Stimulated activated CD8-positive, alpha-beta memory T cell treated with anti-CD3 and anti-CD28 coated beads, Interleukin-7, amount 100 ng/mL, for 48 hours (primary cell): ENCODE data around the gene ANKRD28.
"Not testable (repeated sequence)": the region's sequence is repeated elsewhere in the genome, so short reads cannot be mapped to it uniquely, and the experiment has no call there.

ENCODE experiments used
- DNase-seq, 2 donors: peaks; one replicate each; pipeline ENCODE4 v3.0.0-alpha.2; 2020; ENCODE audit warnings: low read depth in 1 of 2; ENCODE audit errors: extremely low read depth in 1 of 2

ANKRD28 gene

DNA sequence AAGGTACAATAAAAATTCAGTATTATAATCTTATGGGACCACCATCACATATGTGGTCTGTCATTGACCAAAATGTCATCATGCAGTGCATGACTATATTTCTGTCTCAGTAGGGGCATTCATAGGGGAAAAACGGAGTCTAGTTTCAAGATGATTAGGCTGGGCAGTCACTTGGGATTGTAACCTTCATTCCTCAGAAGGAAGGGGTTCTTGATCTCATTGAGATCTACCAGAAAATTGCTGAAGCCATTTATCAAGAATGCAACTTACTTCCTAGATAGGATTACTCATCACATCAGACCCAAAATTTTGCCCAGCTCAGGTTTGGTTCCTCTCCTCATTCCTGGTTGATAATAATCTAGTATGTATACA lies 158.9 kb downstream of the ANKRD28 start:
- no peak for DNase-seq

- no peak for DNase-seq
These were observed 159.4 kb downstream of the ANKRD28 start for GRCh38 chr3:15638193-15638890.

GRCh38 chr3:15637131-15637951 lies 160.4 kb downstream of the ANKRD28 start:
- no peak for DNase-seq

- peak in 1 of 2 donors; percentile 39 for DNase-seq
These were observed 161.6 kb downstream of the ANKRD28 start for GRCh38 chr3:15636028-15636709.

- no peak for DNase-seq
These were observed 162.6 kb downstream of the ANKRD28 start for GRCh38 chr3:15635121-15635661.

GRCh38 chr3:15634671-15635070 lies 163.1 kb downstream of the ANKRD28 start:
- no peak for DNase-seq

DNA sequence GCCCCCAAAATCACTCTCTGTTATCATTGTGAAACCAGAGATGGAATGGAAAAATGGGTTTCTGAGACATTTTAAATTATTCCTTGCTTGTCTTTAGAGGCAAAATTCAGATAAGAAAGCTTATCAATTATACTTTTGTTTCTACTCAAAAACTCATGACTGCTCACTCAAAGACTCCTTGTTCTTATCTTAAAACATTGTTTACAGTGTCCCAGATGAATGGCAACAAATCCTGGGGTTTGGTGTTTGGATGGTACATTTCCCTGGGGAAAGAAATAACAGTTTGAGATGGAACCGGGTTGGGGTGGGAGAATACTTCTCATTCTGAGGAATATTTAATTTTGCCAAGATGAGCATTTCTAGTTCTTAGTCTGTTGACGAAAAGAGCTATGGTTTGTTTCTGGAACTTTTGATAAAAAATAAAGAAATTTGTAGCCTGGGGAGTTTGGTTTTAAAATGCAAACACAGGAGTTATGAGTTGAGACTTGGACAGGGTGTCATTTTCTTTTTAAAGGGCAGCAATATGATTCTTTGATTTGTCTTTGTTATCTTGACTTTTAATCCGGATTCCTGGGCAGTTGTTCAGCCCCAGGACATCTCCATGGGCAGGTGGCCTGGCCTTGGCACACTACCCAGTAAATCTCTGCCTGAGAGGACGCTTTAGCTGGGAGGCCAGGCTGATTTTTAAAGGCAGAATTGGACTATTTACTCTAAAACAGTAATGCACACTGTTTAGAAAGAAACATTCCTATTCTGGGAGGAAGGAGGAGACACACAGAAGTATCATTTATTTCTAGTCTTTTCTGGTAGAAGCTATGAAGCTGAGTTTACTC lies 163.8 kb downstream of the ANKRD28 start:
- no peak for DNase-seq

- no peak for DNase-seq
These were observed 164.6 kb downstream of the ANKRD28 start for GRCh38 chr3:15633159-15633558.

GRCh38 chr3:15632212-15632580 lies 165.6 kb downstream of the ANKRD28 start:
- no peak for DNase-seq

- DNase-seq, result no peak
These were observed 166.2 kb downstream of the ANKRD28 start for GRCh38 chr3:15631426-15632211.

DNA sequence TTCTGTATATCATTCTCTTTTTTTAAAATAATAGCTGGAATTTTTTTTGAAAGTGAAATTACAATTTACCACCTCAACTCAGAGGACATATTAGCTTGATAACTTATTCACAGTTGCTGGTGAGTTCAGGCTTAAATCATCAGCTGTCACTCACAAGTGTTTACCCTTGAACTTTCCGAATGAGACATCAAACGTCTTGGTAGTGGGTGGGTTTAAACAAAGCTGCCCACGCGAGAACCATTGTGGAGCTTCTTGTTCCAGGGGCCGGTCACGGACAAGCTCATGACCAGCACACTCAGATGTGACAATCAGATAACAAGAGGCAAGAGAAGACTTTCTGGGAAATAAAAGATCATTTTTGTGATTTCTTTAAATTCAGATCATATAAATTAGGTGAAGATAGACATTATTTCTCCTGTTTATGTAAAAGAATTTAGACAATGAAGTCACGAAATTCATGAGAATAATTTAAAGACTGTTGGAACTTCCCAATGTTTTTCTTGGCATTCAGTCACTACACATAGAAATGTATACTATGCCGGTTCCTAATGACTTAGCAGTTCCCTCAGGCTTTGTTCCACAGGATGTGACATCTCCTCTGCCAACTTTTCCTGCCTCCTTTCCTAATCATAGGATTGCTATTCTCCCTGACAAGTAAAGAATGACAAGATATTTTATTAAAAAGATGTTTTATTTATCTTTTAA lies 167.0 kb downstream of the ANKRD28 start:
- no peak for DNase-seq

DNA sequence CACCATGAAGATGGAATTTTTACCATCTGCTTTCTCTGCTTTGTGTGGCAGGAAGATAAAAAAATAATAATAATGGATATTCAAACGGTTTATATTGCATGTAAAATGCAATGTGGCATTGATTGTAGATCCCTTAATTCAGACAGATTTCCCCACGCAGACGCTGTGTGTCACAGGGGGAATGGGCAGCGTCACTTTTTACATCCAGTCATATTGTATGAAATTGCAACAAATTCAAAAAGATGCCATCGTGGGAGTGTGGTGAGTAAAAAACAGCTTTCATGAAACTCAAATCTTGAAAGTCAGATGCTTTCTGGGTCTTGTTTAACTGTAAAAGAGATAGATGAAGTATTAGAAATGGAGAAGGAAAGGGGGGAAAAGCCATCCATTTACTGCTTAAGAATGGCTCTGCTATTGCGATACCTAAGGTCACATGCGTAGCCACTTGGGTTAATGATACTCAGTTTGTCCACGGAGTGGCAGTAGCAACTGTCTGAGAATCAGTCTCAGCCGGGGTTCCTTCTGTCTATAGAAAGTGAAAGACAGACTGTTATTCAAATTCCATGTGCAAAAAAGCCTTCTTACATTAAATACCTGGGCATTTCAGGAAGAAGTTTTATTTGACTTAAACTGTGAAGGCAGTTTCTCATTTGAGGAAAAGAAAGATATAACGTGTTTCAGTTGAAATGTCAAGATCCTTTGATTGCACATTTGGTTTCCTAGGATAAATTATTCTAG lies 167.8 kb downstream of the ANKRD28 start:
- DNase-seq, result no peak

DNA sequence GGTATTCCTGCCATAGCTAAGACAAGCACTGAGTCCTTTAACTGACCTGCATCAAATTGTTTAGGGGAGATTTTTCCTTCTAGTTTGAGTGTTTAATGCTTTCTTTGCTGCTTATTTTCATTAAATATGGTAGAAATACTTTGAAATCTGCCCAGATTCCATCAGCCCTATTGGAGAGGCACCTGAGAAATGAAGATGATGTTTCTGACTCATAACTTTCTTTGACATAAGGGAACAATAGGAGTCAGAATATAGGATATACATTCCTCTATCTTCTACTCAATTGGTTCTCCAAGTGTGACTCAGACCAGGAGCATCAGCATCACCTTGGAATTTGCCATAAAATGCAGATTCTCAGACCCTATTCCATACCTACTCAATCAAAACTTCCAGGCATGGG lies 168.8 kb downstream of the ANKRD28 start:
- DNase-seq, result no peak

DNA sequence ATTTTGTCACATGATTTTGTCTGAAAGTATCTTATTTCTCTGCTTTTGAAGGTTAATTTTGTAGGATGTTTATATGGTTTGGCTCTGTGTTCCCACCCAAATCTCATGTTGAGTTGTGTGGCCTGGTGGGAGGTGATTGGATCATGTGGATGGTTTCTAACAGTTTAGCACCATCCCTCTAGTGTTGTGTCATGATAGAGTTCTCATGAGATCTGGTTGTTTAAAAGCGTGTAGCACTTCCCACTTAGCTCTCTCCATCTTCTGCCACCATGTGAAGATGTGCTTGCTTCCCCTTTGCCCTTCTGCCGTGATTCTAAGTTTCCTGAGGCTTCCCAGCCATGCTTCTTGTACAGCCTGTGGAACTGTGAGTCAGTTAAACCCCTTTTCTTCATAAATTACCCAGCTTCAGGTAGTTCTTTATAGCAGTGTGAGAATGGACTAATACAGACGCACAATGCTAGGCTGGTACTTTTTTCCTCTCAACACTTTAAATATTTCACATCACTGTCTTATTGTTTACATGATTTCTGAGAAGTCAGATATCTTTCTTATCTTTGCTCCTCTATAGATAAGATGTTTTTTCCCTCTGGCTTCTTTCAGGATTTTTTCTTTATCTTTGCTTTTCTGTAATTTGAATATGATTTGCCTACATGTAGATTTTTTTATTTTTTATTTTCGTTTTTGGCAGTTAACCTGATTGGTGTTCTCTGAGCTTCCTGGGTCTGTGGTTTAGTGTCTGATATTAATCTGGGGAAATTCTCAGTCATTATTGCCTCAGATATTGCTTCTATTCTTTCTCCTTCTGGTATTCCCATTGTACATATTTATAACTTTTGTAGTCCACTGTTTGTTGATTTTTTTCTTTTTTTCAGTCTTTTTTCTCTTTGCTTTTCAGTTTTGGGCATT lies 174.0 kb downstream of the ANKRD28 start:
- no peak for DNase-seq

DNA sequence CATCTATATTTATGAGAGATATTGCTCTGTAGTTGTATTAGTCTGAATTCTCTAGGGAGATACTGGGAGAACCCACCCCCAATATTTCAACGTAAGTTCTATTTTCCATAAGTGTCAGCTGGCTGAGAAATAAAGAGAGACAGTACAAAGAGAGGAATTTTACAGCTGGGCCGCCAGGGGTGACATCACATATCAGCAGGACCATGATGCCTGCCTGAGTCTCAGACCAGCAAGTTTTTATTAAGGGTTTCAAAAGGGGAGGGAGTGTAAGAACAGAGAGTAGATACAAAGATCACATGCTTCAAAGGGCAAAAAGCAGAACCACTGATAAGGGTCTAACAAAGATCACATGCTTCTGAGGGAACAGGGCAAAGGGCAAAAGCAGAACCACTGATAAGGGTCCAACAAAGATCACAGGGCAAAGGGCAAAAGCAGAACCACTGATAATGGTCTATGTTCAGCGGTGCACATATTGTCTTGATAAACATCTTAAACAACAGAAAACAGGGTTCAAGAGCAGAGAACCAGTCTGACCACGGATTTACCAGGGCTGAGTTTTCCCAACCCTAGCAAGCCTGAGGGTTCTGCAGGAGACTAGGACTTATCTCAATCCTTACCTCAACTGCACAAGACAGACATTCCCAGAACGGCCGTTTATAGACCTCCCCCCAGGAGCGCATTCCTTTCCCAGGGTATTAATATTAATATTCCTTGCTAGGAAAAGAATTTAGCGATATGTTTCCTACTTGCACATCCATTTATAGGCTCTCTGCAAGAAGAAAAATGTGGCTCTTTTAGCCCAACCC lies 177.9 kb downstream of the ANKRD28 start:
- not testable (repeated sequence) for DNase-seq
